K562 (cell line): ENCODE results near the gene TMEM208. TPM values are rescaled to one million over a fixed set of nuclear protein-coding genes. Genes with fewer than 3 reads are reported as not detected.

Experiments used
- CCNT2 ChIP-seq: IDR thresholded peaks from 2 replicates; pipeline ENCODE4 v1.6.1; 2011; ENCODE audit warnings: borderline replicate concordance, low read depth, mild to moderate bottlenecking, moderate library complexity, mixed read lengths, low read length; ENCODE audit not compliant: insufficient read length; ENCODE audit errors: extremely low read depth
- CHD1 ChIP-seq: fragments of 200-600 bp; sonication (generic); IDR thresholded peaks from one replicate; pipeline ENCODE4 v1.6.1; 2012; ENCODE audit warnings: mild to moderate bottlenecking, moderate library complexity, low read length, inconsistent platforms
- DMBX1 ChIP-seq: fragments of 250-450 bp; sonication (Bioruptor Pico); IDR thresholded peaks from 2 replicates; pipeline ENCODE4 v1.8.0; 2022; ENCODE audit warnings: inconsistent platforms, mild to moderate bottlenecking, moderate library complexity, borderline replicate concordance
- ERF ChIP-seq: fragments of 450-650 bp; formaldehyde crosslinking; IDR thresholded peaks from 2 replicates; pipeline ENCODE4 v1.4.0; 2020; ENCODE audit warnings: mild to moderate bottlenecking, mixed read lengths
- GATAD2A ChIP-seq: fragments of 450-650 bp; IDR thresholded peaks from 2 replicates; pipeline ENCODE4 v1.6.1; 2017
- GATAD2B ChIP-seq: fragments of 450-650 bp; IDR thresholded peaks from 2 replicates; pipeline ENCODE4 v1.6.1; 2017; ENCODE audit warnings: mild to moderate bottlenecking, borderline replicate concordance
- HBP1 ChIP-seq: fragments of 450-650 bp; formaldehyde crosslinking; IDR thresholded peaks from 2 replicates; pipeline ENCODE4 v1.4.0; 2022; ENCODE audit warnings: missing genetic modification characterization
- LARP7 ChIP-seq: fragments of 450-650 bp; IDR thresholded peaks from 2 replicates; pipeline ENCODE4 v1.6.1; 2016
- NR2F6 ChIP-seq: fragments of 450-650 bp; formaldehyde crosslinking; IDR thresholded peaks from 2 replicates; pipeline ENCODE4 v1.4.0; 2020; ENCODE audit warnings: mild to moderate bottlenecking
- PATZ1 ChIP-seq: fragments of 250-450 bp; sonication (Bioruptor Pico); IDR thresholded peaks from 2 replicates; pipeline ENCODE4 v1.5.0; 2020; ENCODE audit warnings: mild to moderate bottlenecking, borderline replicate concordance
- PHF20 ChIP-seq: fragments of 450-650 bp; IDR thresholded peaks from 2 replicates; pipeline ENCODE4 v1.6.1; 2018; ENCODE audit not compliant: partially characterized antibody
- POLR2B ChIP-seq: fragments of 450-650 bp; IDR thresholded peaks from 2 replicates; pipeline ENCODE4 v1.6.1; 2018; ENCODE audit warnings: low read depth; ENCODE audit not compliant: partially characterized antibody
- PTTG1 ChIP-seq: fragments of 450-650 bp; IDR thresholded peaks from 2 replicates; pipeline ENCODE4 v1.6.1; 2016; ENCODE audit warnings: low read depth, mild to moderate bottlenecking, missing genetic modification characterization, missing compliant biosample characterization
- PYGO2 ChIP-seq: fragments of 450-650 bp; IDR thresholded peaks from 2 replicates; pipeline ENCODE4 v1.6.1; 2016; ENCODE audit warnings: mild to moderate bottlenecking, missing genetic modification characterization, moderate library complexity, missing compliant biosample characterization
- RFX5 ChIP-seq: IDR thresholded peaks from 2 replicates; pipeline ENCODE4 v1.6.1; 2011; ENCODE audit warnings: low read depth, mild to moderate bottlenecking, improper control_type of control experiment, low read length
- SAP30 ChIP-seq: fragments of 200-600 bp; sonication (generic); IDR thresholded peaks from 2 replicates; pipeline ENCODE4 v1.6.1; 2012; ENCODE audit warnings: borderline replicate concordance, low read depth, mild to moderate bottlenecking, moderate library complexity, low read length, control low read depth, inconsistent platforms; ENCODE audit not compliant: insufficient read depth, poor library complexity, severe bottlenecking
- TBL1XR1 ChIP-seq, 2 experiments: IDR thresholded peaks; 2 replicates each; pipeline ENCODE4 v1.6.1; 2012; ENCODE audit warnings: improper control_type of control experiment in 2 of 2, low read length in 2 of 2, mild to moderate bottlenecking in 1 of 2
- TFAM ChIP-seq: fragments of 250-450 bp; sonication (Bioruptor Pico); conservative IDR thresholded peaks from 2 replicates; pipeline ENCODE4 v1.5.0; 2021; ENCODE audit warnings: mild to moderate bottlenecking, moderate library complexity
- ZNF143 ChIP-seq: sonication (generic); formaldehyde crosslinking; IDR thresholded peaks from 2 replicates; pipeline ENCODE4 v1.9.0; 2022; ENCODE audit warnings: mild to moderate bottlenecking, missing genetic modification reagents
- ZNF780A ChIP-seq: fragments of 250-450 bp; sonication (Bioruptor Pico); IDR thresholded peaks from 2 replicates; pipeline ENCODE4 v1.5.0; 2021; ENCODE audit warnings: mild to moderate bottlenecking
- polyA plus RNA-seq, 8 experiments: library from polyadenylated mRNA; depleted of rRNA in 4 of 8; stranded (reverse) in 5 of 8; unstranded in 3 of 8; fragments of >200 nt; fragmentation: Nextera tagmentation in 2 of 8; fragmentation: Illumina TruSeq in 1 of 8; extraction: Ambion mirVana in 2 of 8; extraction: Trizol in 1 of 8; gene quantifications; 2 replicates each; pipeline versions ENCODE4 v1.2.1 to v1.2.3, GENCODE V29; 2011 to 2014; ENCODE audit warnings: inconsistent platforms in 1 of 8, missing spikeins in 1 of 8
- total RNA-seq, 7 experiments: library from RNA; depleted of rRNA in 6 of 7; stranded (reverse); fragments of >200 nt in 6 of 7; fragmentation: Illumina TruSeq in 2 of 7; extraction: Trizol in 2 of 7; gene quantifications; 2 replicates each; pipeline versions ENCODE4 v1.2.1 to v1.2.3, GENCODE V29; 2011 to 2021; ENCODE audit warnings: low replicate concordance in 1 of 7
- TF ChIP-seq, protein P1 (sequence below): fragments of 250-450 bp; sonication (Bioruptor Pico); IDR thresholded peaks from 2 replicates; pipeline ENCODE4 v1.5.0; 2021; ENCODE audit warnings: mild to moderate bottlenecking, borderline replicate concordance
- TF ChIP-seq, protein P2 (sequence below): fragments of 450-650 bp; formaldehyde crosslinking; IDR thresholded peaks from 2 replicates; pipeline ENCODE4 v1.4.0; 2020; ENCODE audit warnings: mild to moderate bottlenecking

TMEM208 gene
- total and polyA plus RNA-seq, 9 of the 15 experiments (the other 6 are each of a cell fraction or from before 2014, with no cell fraction given) = 31.8 to 239 (median 54.3) TPM

GRCh38 chr16:67226804-67227566 lies at the start of gene TMEM208 (continued):
- TF ChIP-seq GATAD2B (no peak), PTTG1 (tag) (no peak), POLR2B (peak; percentile 68), HBP1 (CRISPR knock-in tag) (no peak), NR2F6 (CRISPR knock-in tag) (no peak), PYGO2 (0 out of 2 replicates have a peak, but pooled peaks have one; percentile 19), ERF (CRISPR knock-in tag) (0 out of 2 replicates have a peak, but pooled peaks have one; percentile 16), LARP7 (no peak), SAP30 (peak; percentile 87), TFAM (no peak), RFX5 (no peak), CHD1 (peak; percentile 63), ZNF780A (no peak), ZNF143 (CRISPR knock-in tag) (peak; percentile 99), CCNT2 (peak; percentile 68), DMBX1 (no peak), GATAD2A (no peak), PATZ1 (CRISPR knock-in tag) (no peak), TBL1XR1 (IDR thresholded peaks at IDR 0.05; ENCODE audit: low read length in 2 of 2) (peak in 1 of 2 experiments; percentile 90; a peak in 2 of 4 replicates), PHF20 (peak; percentile 100)
- TF ChIP-seq, protein P1, sequence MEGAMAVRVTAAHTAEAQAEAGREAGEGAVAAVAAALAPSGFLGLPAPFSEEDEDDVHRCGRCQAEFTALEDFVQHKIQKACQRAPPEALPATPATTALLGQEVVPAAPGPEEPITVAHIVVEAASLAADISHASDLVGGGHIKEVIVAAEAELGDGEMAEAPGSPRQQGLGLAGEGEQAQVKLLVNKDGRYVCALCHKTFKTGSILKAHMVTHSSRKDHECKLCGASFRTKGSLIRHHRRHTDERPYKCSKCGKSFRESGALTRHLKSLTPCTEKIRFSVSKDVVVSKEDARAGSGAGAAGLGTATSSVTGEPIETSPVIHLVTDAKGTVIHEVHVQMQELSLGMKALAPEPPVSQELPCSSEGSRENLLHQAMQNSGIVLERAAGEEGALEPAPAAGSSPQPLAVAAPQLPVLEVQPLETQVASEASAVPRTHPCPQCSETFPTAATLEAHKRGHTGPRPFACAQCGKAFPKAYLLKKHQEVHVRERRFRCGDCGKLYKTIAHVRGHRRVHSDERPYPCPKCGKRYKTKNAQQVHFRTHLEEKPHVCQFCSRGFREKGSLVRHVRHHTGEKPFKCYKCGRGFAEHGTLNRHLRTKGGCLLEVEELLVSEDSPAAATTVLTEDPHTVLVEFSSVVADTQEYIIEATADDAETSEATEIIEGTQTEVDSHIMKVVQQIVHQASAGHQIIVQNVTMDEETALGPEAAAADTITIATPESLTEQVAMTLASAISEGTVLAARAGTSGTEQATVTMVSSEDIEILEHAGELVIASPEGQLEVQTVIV (CRISPR knock-in tag) = no peak
- TF ChIP-seq, protein P2, sequence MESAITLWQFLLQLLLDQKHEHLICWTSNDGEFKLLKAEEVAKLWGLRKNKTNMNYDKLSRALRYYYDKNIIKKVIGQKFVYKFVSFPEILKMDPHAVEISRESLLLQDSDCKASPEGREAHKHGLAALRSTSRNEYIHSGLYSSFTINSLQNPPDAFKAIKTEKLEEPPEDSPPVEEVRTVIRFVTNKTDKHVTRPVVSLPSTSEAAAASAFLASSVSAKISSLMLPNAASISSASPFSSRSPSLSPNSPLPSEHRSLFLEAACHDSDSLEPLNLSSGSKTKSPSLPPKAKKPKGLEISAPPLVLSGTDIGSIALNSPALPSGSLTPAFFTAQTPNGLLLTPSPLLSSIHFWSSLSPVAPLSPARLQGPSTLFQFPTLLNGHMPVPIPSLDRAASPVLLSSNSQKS (CRISPR knock-in tag) = no peak
